ENCODE results near the gene SLC46A3.
A peak's percentile ranks its signal among the peaks of the same experiment; 100 is the strongest.

SLC46A3 gene

GRCh38 chr13:28680541-28680940 is 38.2 kb downstream of the SLC46A3 start:
- no peak for DNase-seq (ENCODE audit: low spot score)

GRCh38 chr13:28679628-28680027 is 39.1 kb downstream of the SLC46A3 start:
- peak; percentile 17 for DNase-seq (ENCODE audit: low spot score)

- DNase-seq (ENCODE audit: low spot score) = peak; percentile 13
Measured at GRCh38 chr13:28678809-28679208, 40.0 kb downstream of the SLC46A3 start.

GRCh38 chr13:28671126-28671792 is 47.5 kb downstream of the SLC46A3 start:
- DNase-seq (ENCODE audit: low spot score) = no peak

GRCh38 chr13:28666897-28667488 is 51.8 kb downstream of the SLC46A3 start:
- DNase-seq (ENCODE audit: low spot score) = no peak

GRCh38 chr13:28659621-28659970 is 59.2 kb downstream of the SLC46A3 start:
- no peak for DNase-seq (ENCODE audit: low spot score)

- peak; percentile 95 for DNase-seq (ENCODE audit: low spot score)
Measured at GRCh38 chr13:28658796-28659620, 59.8 kb downstream of the SLC46A3 start, which contains the start of gene POMP. POMP (plus strand) TSS chr13:28659130; CDS start chr13:28659185, 55 bp downstream.

- peak; percentile 56 for DNase-seq (ENCODE audit: low spot score)
Measured at GRCh38 chr13:28658539-28658795, 60.3 kb downstream of the SLC46A3 start.

GRCh38 chr13:28657784-28658538 is 60.8 kb downstream of the SLC46A3 start:
- DNase-seq (ENCODE audit: low spot score) = peak; percentile 66

GRCh38 chr13:28655561-28655960 is 63.2 kb downstream of the SLC46A3 start:
- DNase-seq (ENCODE audit: low spot score) = no peak

GRCh38 chr13:28654276-28654675 is 64.5 kb downstream of the SLC46A3 start:
- no peak for DNase-seq (ENCODE audit: low spot score)

GRCh38 chr13:28653111-28653510 is 65.7 kb downstream of the SLC46A3 start:
- no peak for DNase-seq (ENCODE audit: low spot score)

- no peak for DNase-seq (ENCODE audit: low spot score)
Measured at GRCh38 chr13:28651810-28652401, 66.9 kb downstream of the SLC46A3 start.

- DNase-seq (ENCODE audit: low spot score) = no peak
Measured at GRCh38 chr13:28650284-28650683, 68.5 kb downstream of the SLC46A3 start.
